VCaP (cell line): Measurements from ENCODE around the gene MAP3K9.

Source experiments
- H3K27ac ChIP-seq: fragments of 450-650 bp; 2 replicates; pipeline ENCODE4 v1.5.1; 2017
- CTCF ChIP-seq: fragments of 450-650 bp; conservative IDR thresholded peaks from 2 replicates; pipeline ENCODE4 v1.5.1; 2017; ENCODE audit warnings: mild to moderate bottlenecking, moderate library complexity

The MAP3K9 gene

GRCh38 chr14:70804556-70805162, 4.7 kb downstream of the MAP3K9 start:
- no peak for TF ChIP-seq CTCF
- no peak overlapping the region for H3K27ac ChIP-seq

GRCh38 chr14:70803321-70804310, 5.7 kb downstream of the MAP3K9 start:
- TF ChIP-seq CTCF = no peak
- no peak overlapping the region for H3K27ac ChIP-seq

- TF ChIP-seq CTCF = no peak
- H3K27ac ChIP-seq = no peak overlapping the region
Observed at GRCh38 chr14:70802379-70802778, 6.9 kb downstream of the MAP3K9 start.

GRCh38 chr14:70801836-70802235, 7.5 kb downstream of the MAP3K9 start:
- no peak for TF ChIP-seq CTCF

GRCh38 chr14:70796551-70796950, 12.8 kb downstream of the MAP3K9 start:
- no peak overlapping the region for H3K27ac ChIP-seq
- no peak for TF ChIP-seq CTCF

More at GRCh38 chr14:70801836-70802235, 7.5 kb downstream of the MAP3K9 start:
- H3K27ac ChIP-seq = no peak overlapping the region

- TF ChIP-seq CTCF = no peak
- no peak overlapping the region for H3K27ac ChIP-seq
Observed at GRCh38 chr14:70794294-70794693, 15.0 kb downstream of the MAP3K9 start.

- H3K27ac ChIP-seq = no peak overlapping the region
- no peak for TF ChIP-seq CTCF
Observed at GRCh38 chr14:70793637-70794036, 15.7 kb downstream of the MAP3K9 start.
